GM23338 (cell line): Measurements from ENCODE around the gene PFKFB3. TPM values are rescaled to one million over a fixed set of nuclear protein-coding genes. Genes with fewer than 3 reads are reported as not detected.

Experiments
- ATAC-seq: fragments of 200-7000 bp; cut with Tn5 transposase; 3 replicates; pipeline ENCODE4 v1.9.1; 2020
- DNase-seq: peaks from one replicate; pipeline ENCODE4 v3.0.0-alpha.2; 2015; ENCODE audit warnings: low spot score
- H2AFZ ChIP-seq: fragments of 200-600 bp; sonication (generic); 2 replicates; pipeline ENCODE4 v1.8.0; 2016; ENCODE audit warnings: antibody characterized with exemption, mild to moderate bottlenecking, moderate library complexity
- H3F3A ChIP-seq: fragments of 200-600 bp; sonication (generic); replicated peaks from 2 replicates; pipeline ENCODE4 v1.8.0; 2017; ENCODE audit warnings: antibody characterized with exemption, mixed run types, low read depth
- H3K27ac ChIP-seq: fragments of 200-600 bp; sonication (generic); 2 replicates; pipeline ENCODE4 v1.6.1; 2016; ENCODE audit warnings: low read depth
- H3K27me3 ChIP-seq: fragments of 200-600 bp; sonication (generic); 2 replicates; pipeline ENCODE4 v1.8.0; 2016; ENCODE audit warnings: mild to moderate bottlenecking, mixed run types, moderate library complexity; ENCODE audit not compliant: insufficient read depth
- H3K36me3 ChIP-seq: fragments of 200-600 bp; sonication (generic); 2 replicates; pipeline ENCODE4 v1.8.0; 2016; ENCODE audit warnings: mild to moderate bottlenecking; ENCODE audit not compliant: insufficient read depth
- H3K4me1 ChIP-seq: fragments of 200-600 bp; sonication (generic); 2 replicates; pipeline ENCODE4 v1.8.0; 2016; ENCODE audit warnings: mild to moderate bottlenecking, moderate library complexity; ENCODE audit not compliant: insufficient read depth
- H3K4me2 ChIP-seq: fragments of 200-600 bp; sonication (generic); 2 replicates; pipeline ENCODE4 v1.7.1; 2017; ENCODE audit warnings: mixed run types
- H3K4me3 ChIP-seq: fragments of 200-600 bp; sonication (generic); 2 replicates; pipeline ENCODE4 v1.6.1; 2016; ENCODE audit warnings: mixed run types
- H3K79me2 ChIP-seq: fragments of 200-600 bp; sonication (generic); replicated peaks from 2 replicates; pipeline ENCODE4 v1.8.0; 2017; ENCODE audit warnings: mild to moderate bottlenecking; ENCODE audit not compliant: insufficient read depth
- H3K9me2 ChIP-seq: fragments of 200-600 bp; sonication (generic); 2 replicates; pipeline ENCODE4 v1.8.0; 2017; ENCODE audit not compliant: insufficient read depth
- H4K20me1 ChIP-seq: fragments of 200-600 bp; sonication (generic); replicated peaks from 2 replicates; pipeline ENCODE4 v1.8.0; 2017; ENCODE audit warnings: mild to moderate bottlenecking; ENCODE audit not compliant: insufficient read depth
- H3K27ac Mint-ChIP-seq: 2 replicates; pipeline ENCODE4 v1.8.0; 2020; ENCODE audit warnings: inconsistent platforms, mild to moderate bottlenecking, moderate library complexity, mixed read lengths
- H3K27me3 Mint-ChIP-seq: 3 replicates; pipeline ENCODE4 v1.8.0; 2022; ENCODE audit warnings: low read depth, mild to moderate bottlenecking, moderate library complexity, mixed read lengths, inconsistent platforms; ENCODE audit not compliant: insufficient read depth, poor library complexity
- H3K36me3 Mint-ChIP-seq: 3 replicates; pipeline ENCODE4 v1.8.0; 2021; ENCODE audit warnings: low read depth, mild to moderate bottlenecking, inconsistent platforms, moderate library complexity, mixed read lengths
- H3K4me1 Mint-ChIP-seq: 3 replicates; pipeline ENCODE4 v1.8.0; 2020; ENCODE audit warnings: mild to moderate bottlenecking, inconsistent platforms, mixed read lengths
- H3K4me3 Mint-ChIP-seq: 3 replicates; pipeline ENCODE4 v1.8.0; 2021; ENCODE audit warnings: moderate library complexity, mild to moderate bottlenecking, inconsistent platforms, mixed read lengths
- H3K9me3 Mint-ChIP-seq: 3 replicates; pipeline ENCODE4 v1.8.0; 2020; ENCODE audit warnings: moderate library complexity, mild to moderate bottlenecking, inconsistent platforms, mixed read lengths
- CREB1 ChIP-seq: fragments of 250-450 bp; sonication (Bioruptor Pico); IDR thresholded peaks from 2 replicates; pipeline ENCODE4 v1.5.0; 2020; ENCODE audit warnings: low read depth, mild to moderate bottlenecking, moderate library complexity
- CTCF ChIP-seq, 2 experiments: fragments of 200-600 bp in 1 of 2; sonication (generic) in 1 of 2; conservative IDR thresholded peaks; 2 replicates each; pipeline versions ENCODE4 v1.5.1 to v1.6.1; 2016 to 2017; ENCODE audit warnings: antibody characterized with exemption in 2 of 2, low read depth in 2 of 2, mild to moderate bottlenecking in 2 of 2, moderate library complexity in 1 of 2
- EZH2 ChIP-seq: fragments of 200-600 bp; sonication (generic); IDR thresholded peaks from one replicate; pipeline ENCODE4 v1.8.0; 2017; ENCODE audit warnings: antibody characterized with exemption, mild to moderate bottlenecking, low read depth; ENCODE audit not compliant: unreplicated experiment
- EZH2phosphoT487 ChIP-seq: fragments of 200-600 bp; sonication (generic); IDR thresholded peaks from one replicate; pipeline ENCODE4 v1.8.1; 2018; ENCODE audit warnings: antibody characterized with exemption; ENCODE audit not compliant: unreplicated experiment
- JUNB ChIP-seq: IDR thresholded peaks from one replicate; pipeline ENCODE4 v1.6.1; 2016; ENCODE audit warnings: antibody characterized with exemption; ENCODE audit not compliant: unreplicated experiment
- NANOG ChIP-seq: IDR thresholded peaks from 2 replicates; pipeline ENCODE4 v1.6.1; 2016; ENCODE audit warnings: antibody characterized with exemption, borderline replicate concordance
- POLR2AphosphoS5 ChIP-seq: IDR thresholded peaks from 2 replicates; pipeline ENCODE4 v1.6.1; 2016; ENCODE audit warnings: antibody characterized with exemption, low read depth
- REST ChIP-seq: IDR thresholded peaks from one replicate; pipeline ENCODE4 v1.6.1; 2018; ENCODE audit warnings: antibody characterized with exemption; ENCODE audit not compliant: unreplicated experiment
- STAT1 ChIP-seq: IDR thresholded peaks from one replicate; pipeline ENCODE4 v1.6.1; 2016; ENCODE audit warnings: antibody characterized with exemption; ENCODE audit not compliant: unreplicated experiment
- ZNF114 ChIP-seq: fragments of 250-450 bp; sonication (Bioruptor Pico); IDR thresholded peaks from 2 replicates; pipeline ENCODE4 v1.5.0; 2020; ENCODE audit warnings: mild to moderate bottlenecking, moderate library complexity
- ZNF331 ChIP-seq: fragments of 250-450 bp; sonication (Bioruptor Pico); IDR thresholded peaks from 2 replicates; pipeline ENCODE4 v1.5.0; 2020; ENCODE audit warnings: low read depth, mild to moderate bottlenecking, moderate library complexity
- ZNF462 ChIP-seq: fragments of 250-450 bp; sonication (Bioruptor Pico); IDR thresholded peaks from 2 replicates; pipeline ENCODE4 v1.5.0; 2020; ENCODE audit warnings: mild to moderate bottlenecking, moderate library complexity
- polyA plus RNA-seq: library from polyadenylated mRNA; unstranded; fragments of >200 nt; fragmentation: Nextera tagmentation; extraction: Ambion mirVana; gene quantifications from 2 replicates; pipeline ENCODE4 v1.2.1, GENCODE V29; 2016
- total RNA-seq: library from RNA; depleted of rRNA; stranded (reverse); fragments of >200 nt; shearing (Covaris generic); gene quantifications from 2 replicates; pipeline ENCODE4 v1.2.3, GENCODE V29; 2014
- TF ChIP-seq, protein P1 (sequence below): IDR thresholded peaks from 2 replicates; pipeline ENCODE4 v1.6.1; 2016; ENCODE audit warnings: antibody characterized with exemption

The PFKFB3 gene
- total and polyA plus RNA-seq, 2 experiments from 2014 or later, result 9.5 to 26.8 TPM

GRCh38 chr10:6167456-6167855 is 35.3 kb upstream of the PFKFB3 start:
- no peaks in the 10 kb centered on the region for H3K9me2 ChIP-seq
- Mint-ChIP-seq H3K4me3 (no peak overlapping the region), H3K27me3 (peaks cover 13% of the 10 kb centered on the region), H3K9me3 (peaks cover 3% of the 10 kb centered on the region; the same call in 2 of the 3 replicates), H3K27ac (peak overlapping the region; percentile 76; the same call in 1 of the 2 replicates), H3K4me1 (peaks cover 25% of the 10 kb centered on the region), H3K36me3 (peaks cover 12% of the 10 kb centered on the region; the same call in 1 of the 3 replicates)
- peaks cover 9% of the 10 kb centered on the region; the same call in 1 of the 2 replicates for H3K4me1 ChIP-seq
- no peak overlapping the region for H3K4me2 ChIP-seq
- TF ChIP-seq NANOG (no peak), CREB1 (CRISPR knock-in tag) (no peak), POLR2AphosphoS5 (no peak), JUNB (no peak), EZH2 (no peak), ZNF462 (CRISPR knock-in tag) (no peak), EZH2phosphoT487 (no peak), STAT1 (no peak), ZNF331 (CRISPR knock-in tag) (no peak), ZNF114 (CRISPR knock-in tag) (no peak), CTCF (conservative IDR thresholded peaks at IDR 0.05; ENCODE audit: low read depth in 2 of 2) (no peak), REST (no peak)
- TF ChIP-seq, protein P1, sequence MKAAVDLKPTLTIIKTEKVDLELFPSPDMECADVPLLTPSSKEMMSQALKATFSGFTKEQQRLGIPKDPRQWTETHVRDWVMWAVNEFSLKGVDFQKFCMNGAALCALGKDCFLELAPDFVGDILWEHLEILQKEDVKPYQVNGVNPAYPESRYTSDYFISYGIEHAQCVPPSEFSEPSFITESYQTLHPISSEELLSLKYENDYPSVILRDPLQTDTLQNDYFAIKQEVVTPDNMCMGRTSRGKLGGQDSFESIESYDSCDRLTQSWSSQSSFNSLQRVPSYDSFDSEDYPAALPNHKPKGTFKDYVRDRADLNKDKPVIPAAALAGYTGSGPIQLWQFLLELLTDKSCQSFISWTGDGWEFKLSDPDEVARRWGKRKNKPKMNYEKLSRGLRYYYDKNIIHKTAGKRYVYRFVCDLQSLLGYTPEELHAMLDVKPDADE, result no peak
- no peaks in the 10 kb centered on the region for H3K36me3 ChIP-seq
- no peaks in the 10 kb centered on the region for H3K27me3 ChIP-seq
- H4K20me1 ChIP-seq, result peaks cover 17% of the 10 kb centered on the region
- H2AFZ ChIP-seq, result no peak overlapping the region
- no peak overlapping the region for H3K27ac ChIP-seq
- no peak for ATAC-seq
- H3K79me2 ChIP-seq, result peaks cover 53% of the 10 kb centered on the region
- H3K4me3 ChIP-seq, result no peak overlapping the region
- no peak for DNase-seq
- no peaks in the 10 kb centered on the region for H3F3A ChIP-seq
